Fibroblast of skin of back (primary cell): ENCODE results near the gene PGGHG.
"Not testable (repeated sequence)": the region's sequence is repeated elsewhere in the genome, so short reads cannot be mapped to it uniquely, and the experiment has no call there.

Source experiments
- DNase-seq: peaks from one replicate; pipeline ENCODE4 v3.0.0-alpha.2; 2013

The PGGHG gene

GRCh38 chr11:297586-298405 is 8.9 kb downstream of the PGGHG start:
- peak; percentile 18 for DNase-seq

DNA sequence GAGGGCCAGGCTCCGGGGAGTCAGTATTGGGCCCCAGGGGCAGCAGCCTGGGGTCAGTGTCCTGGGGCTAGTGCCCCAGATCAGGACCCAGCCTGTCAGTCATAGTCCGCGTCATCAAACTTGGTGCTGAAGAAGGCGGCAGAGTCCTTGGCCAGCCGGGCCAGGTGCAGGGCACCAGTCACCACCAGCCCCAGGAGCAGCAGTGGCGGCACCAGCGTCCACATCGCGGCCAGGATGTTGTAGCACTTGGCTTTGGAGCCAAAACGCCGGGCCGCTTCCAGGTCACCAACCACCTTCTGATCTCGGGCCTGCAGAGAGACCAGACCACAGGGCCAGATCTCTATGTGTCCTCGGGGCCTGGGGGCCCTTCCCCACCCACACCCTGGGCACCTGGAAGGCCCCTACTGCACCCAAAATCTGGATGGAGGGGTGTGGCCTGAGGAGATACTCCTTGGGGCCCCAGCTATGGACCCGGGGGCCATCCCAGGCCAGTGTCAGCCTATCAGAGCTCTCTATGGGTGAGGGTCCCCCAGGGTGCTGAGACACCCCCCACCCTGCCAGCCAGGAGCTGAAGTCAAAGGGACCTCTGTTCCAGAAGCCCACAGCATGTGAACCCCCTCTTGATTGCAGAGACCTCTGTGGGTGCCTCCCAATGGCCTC is 9.6 kb downstream of the PGGHG start:
- DNase-seq = no peak

DNA sequence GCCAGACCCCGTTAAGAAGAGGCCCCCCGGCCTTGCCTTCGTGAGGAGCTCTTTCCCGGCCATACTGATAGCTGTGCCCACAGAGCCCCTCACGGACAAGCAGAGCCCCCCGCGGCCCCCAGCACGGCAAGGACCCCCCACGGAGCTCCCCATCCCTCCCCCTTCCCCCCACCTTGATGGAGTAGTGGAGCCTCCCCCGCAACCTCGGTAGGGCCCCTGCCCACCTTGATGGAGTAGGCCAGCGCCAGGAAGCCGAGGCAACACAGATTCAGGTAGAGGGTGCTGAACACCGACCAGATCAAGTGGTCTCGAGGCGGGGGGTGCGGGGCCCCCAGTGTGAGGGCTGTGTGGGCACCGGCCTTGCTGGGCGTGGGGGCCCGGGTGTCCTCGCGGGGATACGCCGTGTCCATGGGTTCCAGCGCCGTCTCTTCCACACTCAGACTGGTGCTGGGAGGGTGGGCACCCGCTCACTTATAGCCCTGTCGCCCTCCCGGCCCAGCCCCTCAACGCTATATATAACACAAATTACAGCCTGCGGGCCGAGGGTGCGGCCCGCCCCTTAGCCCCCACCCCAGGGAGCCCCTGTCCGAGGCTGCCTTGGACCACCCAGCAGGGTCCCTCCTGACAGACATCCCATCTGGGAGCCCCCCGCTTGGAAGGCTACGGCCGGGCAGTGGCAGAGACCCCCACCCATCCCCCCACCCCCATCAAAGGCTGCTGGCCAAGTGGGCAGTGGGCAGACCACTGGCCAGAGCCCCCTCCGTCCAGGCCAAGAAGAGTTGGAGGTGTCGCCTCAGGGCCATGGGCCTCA is 10.4 kb downstream of the PGGHG start, which contains the start of gene IFITM5:
TSS of gene IFITM5 (minus strand) at position 446 of the 811 bp plus-strand sequence. CDS start at position 410, 36 bp downstream.
- DNase-seq = no peak

GRCh38 chr11:299951-300735 is 11.2 kb downstream of the PGGHG start:
- DNase-seq = no peak

GRCh38 chr11:303363-303762 is 14.4 kb downstream of the PGGHG start:
- no peak for DNase-seq

DNA sequence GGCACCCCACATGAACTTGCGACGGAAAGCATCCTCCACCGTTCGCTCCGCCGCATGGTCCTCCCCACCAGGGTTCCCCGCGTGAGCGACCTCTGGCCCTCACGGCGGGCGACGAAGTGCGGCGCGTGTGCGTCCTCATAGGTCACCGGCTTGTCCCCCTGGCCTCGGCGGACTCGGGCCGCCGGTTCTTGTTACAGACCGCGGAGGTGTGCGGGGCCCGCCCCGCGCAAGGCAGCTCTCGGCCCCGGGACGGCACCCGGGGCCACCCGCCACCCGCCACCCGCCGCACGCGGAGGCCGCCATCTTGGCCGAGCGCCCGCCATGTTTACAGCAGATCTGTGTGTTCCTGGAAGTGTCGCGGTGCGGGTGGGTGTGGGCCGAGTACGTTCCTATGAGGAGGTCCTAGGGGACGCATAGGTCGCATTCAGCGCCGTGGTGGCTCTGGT is 15.2 kb downstream of the PGGHG start:
- no peak for DNase-seq

DNA sequence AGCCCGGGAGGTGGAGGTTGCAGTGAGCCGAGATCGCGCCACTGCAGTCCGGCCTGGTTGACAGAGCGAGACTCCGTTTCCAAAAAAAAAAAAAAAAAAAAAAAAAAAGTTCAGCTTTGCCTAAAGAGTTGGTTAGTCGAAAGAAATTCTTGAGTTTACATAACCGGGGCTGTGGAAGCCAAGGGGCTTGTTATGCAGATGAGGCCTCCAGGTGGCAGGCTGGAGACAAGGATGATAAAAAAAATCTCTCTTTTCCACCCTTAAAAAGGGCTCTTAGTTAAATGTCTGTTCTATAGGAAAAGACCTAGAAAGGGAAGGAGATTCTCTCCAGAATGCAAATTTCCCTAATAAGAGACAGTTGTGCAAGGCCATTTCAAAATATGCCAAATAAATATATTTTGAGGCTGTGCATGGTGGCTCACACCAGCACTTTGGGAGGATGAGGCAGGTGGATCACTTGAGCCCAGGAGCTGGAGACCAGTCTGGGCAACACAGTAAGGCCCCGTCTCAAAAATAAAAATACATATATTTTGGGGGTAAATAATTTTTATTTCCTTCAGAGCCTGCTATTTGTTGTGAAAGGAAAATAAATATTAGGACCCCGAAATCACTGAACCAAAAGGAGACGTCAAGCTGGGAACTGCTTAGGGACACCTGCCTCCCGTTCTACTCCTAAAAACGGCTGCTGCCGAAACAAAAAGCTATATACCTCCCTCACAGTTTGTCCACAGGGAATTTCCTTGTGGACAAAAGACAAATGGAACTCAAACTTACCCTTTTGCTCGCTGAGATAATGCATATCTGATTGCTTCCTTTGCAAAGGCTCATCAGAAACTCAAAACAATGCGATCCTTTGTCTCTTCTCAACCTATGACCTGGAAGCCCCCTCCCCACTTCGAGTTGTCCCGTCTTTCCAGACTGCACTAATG is 16.3 kb downstream of the PGGHG start:
- peak; percentile 69 for DNase-seq

DNA sequence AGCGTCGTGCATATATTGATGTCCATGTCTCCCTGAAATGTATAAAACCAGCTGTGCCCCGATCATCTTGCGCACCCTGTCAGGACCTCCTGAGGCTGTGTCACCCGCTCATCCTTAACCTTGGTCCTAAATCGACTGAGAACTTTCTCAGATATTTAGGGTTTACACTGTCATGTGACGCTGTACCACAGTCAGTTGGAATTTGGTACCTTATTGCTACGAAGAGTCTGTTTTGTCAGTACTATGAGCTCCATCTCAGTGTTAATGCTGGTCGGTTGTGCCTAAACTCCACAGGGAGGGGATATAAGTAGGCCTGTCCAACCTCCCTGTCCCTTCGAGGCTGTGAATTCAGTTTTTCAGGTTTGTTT is 16.9 kb downstream of the PGGHG start:
- no peak for DNase-seq

DNA sequence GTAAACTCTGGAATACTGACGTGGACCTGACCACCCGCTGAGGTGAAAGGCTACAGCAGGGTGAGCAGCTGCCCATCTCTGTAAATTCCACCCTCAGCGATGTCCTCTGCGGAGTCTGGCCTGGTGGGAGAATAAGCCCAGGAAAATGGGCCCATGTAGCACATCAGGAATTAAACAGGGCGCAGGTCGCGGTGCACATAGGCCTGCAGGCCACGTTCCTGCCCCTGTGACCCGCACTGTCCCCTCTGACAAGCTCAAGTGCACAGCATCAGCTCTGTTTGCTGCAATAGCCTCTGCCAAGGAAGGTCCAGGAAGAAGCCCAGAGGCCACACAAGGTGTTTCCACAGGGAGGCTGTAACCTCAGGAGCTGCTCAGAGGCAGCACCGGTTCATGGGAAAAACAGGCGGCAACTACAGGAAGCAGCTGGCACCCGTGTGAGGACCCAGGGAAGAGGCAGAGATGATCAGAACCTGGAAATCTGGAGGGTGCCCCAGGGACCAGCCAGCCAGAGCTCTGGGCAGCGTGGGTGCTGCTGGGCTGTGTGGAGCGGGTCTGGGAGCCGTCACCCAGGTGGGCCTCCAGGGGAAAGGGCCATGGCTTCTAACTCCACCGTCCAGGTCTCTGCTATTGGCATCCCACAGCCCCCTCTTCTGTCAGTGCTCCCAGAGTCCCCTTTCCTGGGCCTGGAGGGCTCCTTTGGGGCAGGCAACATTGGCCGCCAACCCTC is 17.9 kb downstream of the PGGHG start:
- no peak for DNase-seq

DNA sequence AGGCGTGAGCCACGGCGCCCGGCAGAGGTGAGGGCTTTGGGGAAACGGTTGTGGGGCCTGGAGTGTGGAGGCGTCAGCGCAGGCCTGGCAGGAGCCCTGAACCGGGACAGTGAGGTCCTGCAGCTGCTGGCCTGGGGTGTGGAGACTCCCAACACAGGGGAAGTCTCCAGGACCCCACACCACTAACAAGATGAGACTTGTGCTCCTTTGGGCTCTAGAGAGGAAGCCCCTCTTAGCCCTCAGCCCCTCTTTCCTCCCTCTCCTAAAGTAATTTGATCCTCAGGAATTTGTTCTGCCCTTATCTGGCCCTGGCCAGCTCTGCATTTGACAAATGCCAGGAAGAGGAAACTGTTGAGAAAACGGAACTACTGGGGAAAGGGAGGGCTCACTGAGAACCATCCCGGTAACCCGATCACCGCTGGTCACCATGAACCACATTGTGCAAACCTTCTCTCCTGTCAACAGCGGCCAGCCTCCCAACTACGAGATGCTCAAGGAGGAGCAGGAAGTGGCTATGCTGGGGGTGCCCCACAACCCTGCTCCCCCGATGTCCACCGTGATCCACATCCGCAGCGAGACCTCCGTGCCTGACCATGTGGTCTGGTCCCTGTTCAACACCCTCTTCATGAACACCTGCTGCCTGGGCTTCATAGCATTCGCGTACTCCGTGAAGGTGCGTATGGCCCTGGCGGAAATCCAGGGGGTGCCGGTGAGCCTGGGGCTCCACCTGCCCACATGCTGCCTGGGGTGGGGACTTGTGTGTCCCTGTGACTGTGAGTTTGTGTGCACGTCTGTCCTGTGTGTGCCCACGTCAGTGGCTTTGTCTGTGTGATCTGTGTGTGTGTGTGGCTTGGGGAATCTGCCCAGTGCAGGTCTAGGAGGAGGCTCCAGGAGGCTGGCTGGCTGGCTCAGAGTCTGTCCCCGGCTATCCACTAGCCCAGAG is 19.1 kb downstream of the PGGHG start, which contains the start of gene IFITM2:
TSS of gene IFITM2 (plus strand) at position 51 of the 943 bp plus-strand sequence. CDS start at position 428, 377 bp downstream.
- peak; percentile 77 for DNase-seq

DNA sequence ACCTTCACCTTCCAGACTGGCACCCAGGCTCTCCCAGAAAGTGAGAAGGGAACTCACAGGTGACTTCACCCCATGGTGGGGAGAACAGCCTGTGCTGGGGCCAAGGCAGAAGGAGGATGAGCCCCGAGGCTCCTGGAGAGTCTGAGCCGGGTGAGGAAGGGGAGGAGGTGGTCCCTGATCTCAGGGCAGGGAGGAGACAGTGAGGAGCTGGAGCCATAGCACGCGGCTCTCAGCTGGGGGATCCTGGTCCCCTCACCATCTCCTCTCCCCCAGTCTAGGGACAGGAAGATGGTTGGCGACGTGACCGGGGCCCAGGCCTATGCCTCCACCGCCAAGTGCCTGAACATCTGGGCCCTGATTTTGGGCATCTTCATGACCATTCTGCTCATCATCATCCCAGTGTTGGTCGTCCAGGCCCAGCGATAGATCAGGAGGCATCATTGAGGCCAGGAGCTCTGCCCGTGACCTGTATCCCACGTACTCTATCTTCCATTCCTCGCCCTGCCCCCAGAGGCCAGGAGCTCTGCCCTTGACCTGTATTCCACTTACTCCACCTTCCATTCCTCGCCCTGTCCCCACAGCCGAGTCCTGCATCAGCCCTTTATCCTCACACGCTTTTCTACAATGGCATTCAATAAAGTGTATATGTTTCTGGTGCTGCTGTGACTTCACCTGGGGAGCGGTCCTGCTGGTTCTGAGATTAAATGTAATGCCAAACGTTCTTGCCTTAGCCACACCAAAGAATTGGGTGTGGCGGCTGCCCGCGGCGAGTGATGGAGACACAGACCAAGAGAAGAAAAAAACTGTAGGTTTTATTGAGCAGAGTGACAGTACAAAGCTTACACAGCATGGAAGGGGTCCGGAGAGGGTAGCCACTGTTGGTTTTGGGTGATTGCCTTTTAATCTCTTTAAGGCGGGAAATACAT is 20.1 kb downstream of the PGGHG start:
- not testable (repeated sequence) for DNase-seq

GRCh38 chr11:309979-310572 is 21.1 kb downstream of the PGGHG start:
- DNase-seq = not testable (repeated sequence)

- not testable (repeated sequence) for DNase-seq
These were observed 22.3 kb downstream of the PGGHG start for GRCh38 chr11:311013-311748.

DNA sequence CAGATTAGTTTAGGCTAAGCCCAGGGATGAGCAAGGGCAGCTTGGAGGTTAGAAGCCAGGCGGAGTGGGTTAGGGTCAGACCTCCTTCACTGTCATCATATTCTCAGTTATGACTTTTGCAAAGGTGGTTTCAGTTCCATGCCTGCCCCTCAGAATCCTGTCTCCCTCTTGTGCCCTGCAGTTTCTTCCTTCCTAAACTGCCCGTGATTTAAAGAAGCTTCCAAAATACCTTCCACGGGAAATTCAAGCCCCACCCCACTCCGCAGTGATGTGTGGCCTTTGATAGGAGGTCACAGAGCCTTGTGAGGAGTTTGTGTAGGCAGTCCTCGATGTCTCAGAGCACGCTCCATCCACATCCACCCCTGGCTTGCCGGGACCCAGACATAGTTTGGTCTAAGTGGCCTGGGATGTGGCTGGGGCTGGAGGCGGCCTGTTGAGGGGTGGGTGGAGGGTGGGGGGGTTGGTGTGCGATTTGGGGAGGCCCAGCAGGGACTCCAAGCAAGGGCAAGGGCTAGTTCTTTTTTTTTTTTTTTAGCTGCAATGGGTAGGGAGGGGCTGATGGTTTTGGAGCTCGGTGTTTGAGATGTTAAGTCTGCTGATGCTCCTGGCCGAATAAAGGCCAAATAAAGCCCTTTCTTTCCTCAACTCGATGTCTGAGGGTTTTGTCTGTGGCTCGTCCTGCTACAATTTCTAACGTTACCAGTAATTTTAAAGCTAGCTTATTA is 23.3 kb downstream of the PGGHG start:
- DNase-seq = no peak

DNA sequence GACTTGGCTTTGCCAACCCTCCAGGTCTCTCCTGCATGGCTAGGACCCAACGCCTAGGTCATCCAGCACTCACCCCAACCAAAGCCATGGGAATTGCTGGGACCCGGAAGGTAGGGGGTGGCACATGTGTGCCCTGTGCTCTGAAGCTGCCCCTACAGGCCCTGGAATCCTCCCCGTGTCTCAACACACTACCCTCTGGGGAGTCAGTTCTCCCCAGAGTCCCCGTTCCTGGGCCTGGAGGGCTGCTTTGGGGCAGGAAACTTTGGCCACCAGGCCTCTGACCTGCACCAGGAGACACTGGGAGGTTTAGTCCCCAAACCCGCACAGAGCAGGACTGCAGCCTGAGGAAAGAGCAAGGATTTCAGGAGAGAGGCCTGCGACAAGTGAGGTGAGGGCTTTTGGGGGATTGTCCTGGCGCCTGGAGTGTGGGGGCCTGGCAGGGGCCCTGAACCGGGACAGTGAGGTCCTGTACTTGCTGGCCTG is 24.4 kb downstream of the PGGHG start:
- no peak for DNase-seq
